CD8-positive, alpha-beta memory T cell (primary cell): ENCODE measurements around the gene MID1. TPM values are rescaled to one million over a fixed set of nuclear protein-coding genes. Genes with fewer than 3 reads are reported as not detected.
A peak's percentile ranks its signal among the peaks of the same experiment; 100 is the strongest.

ENCODE experiments used
- CTCF ChIA-PET: fragments of 350-600 bp; sonication (Branson Sonifier 250); formaldehyde crosslinking; loops from one replicate; lab custom pipeline; 2021; ENCODE audit warnings: antibody characterized with exemption; lab: Charles Lee
- POLR2A ChIA-PET: fragments of 350-600 bp; sonication (Branson Sonifier 250); formaldehyde crosslinking; loops from one replicate; lab custom pipeline; 2021; ENCODE audit warnings: antibody characterized with exemption; lab: Charles Lee
- DNase-seq, 5 donors: peaks; one replicate each; pipeline versions ENCODE4 v3.0.0 to v3.0.0-alpha.2; 2020 to 2022; ENCODE audit warnings: mixed read lengths in 1 of 5
- H3K27ac ChIP-seq: one replicate; pipeline ENCODE4 v1.7.0; 2013; ENCODE audit warnings: low read depth, mild to moderate bottlenecking, low read length, moderate library complexity
- H3K27me3 ChIP-seq: 2 replicates; pipeline ENCODE4 v1.7.0; 2013; ENCODE audit warnings: low read length, mild to moderate bottlenecking; ENCODE audit not compliant: insufficient read depth, poor library complexity, severe bottlenecking
- H3K36me3 ChIP-seq: 2 replicates; pipeline ENCODE4 v1.7.0; 2013; ENCODE audit warnings: mild to moderate bottlenecking, low read length, moderate library complexity; ENCODE audit not compliant: insufficient read depth
- H3K4me1 ChIP-seq: 2 replicates; pipeline ENCODE4 v1.7.0; 2013; ENCODE audit warnings: mild to moderate bottlenecking, low read length, moderate library complexity; ENCODE audit not compliant: insufficient read depth
- H3K4me3 ChIP-seq: 2 replicates; pipeline ENCODE4 v1.7.0; 2013; ENCODE audit warnings: mild to moderate bottlenecking, low read length
- H3K9me3 ChIP-seq: 2 replicates; pipeline ENCODE4 v1.7.0; 2013; ENCODE audit warnings: mild to moderate bottlenecking, low read length
- H3K27ac Mint-ChIP-seq, 8 donors: one replicate each; pipeline ENCODE4 v1.8.0; 2020 to 2021; ENCODE audit warnings: mixed read lengths in 8 of 8, mild to moderate bottlenecking in 6 of 8, inconsistent platforms in 3 of 8, moderate library complexity in 3 of 8
- H3K27me3 Mint-ChIP-seq, 2 donors: one replicate each; pipeline ENCODE4 v1.8.0; 2020 to 2021; ENCODE audit warnings: mixed read lengths in 2 of 2, mild to moderate bottlenecking in 1 of 2, moderate library complexity in 1 of 2
- H3K36me3 Mint-ChIP-seq, 3 donors: one replicate each; pipeline ENCODE4 v1.8.0; 2020 to 2021; ENCODE audit warnings: mixed read lengths in 3 of 3, inconsistent platforms in 1 of 3, mild to moderate bottlenecking in 1 of 3
- H3K4me1 Mint-ChIP-seq, 3 donors: one replicate each; pipeline ENCODE4 v1.8.0; 2020 to 2021; ENCODE audit warnings: mixed read lengths in 3 of 3, inconsistent platforms in 1 of 3, mild to moderate bottlenecking in 1 of 3
- H3K4me3 Mint-ChIP-seq, 7 donors: one replicate each; pipeline ENCODE4 v1.8.0; 2020 to 2021; ENCODE audit warnings: mixed read lengths in 7 of 7, mild to moderate bottlenecking in 6 of 7, moderate library complexity in 4 of 7, inconsistent platforms in 2 of 7
- H3K9me3 Mint-ChIP-seq, 5 donors: one replicate each; pipeline ENCODE4 v1.8.0; 2020 to 2022; ENCODE audit warnings: mixed read lengths in 5 of 5, mild to moderate bottlenecking in 3 of 5, moderate library complexity in 2 of 5, inconsistent platforms in 1 of 5
- polyA plus RNA-seq: library from polyadenylated mRNA; unstranded; fragments of 300-500 nt; fragmentation: Illumina TruSeq; gene quantifications from one replicate; pipeline ENCODE4 v1.2.3, GENCODE V29; 2021
- total RNA-seq, 2 experiments: library from RNA; stranded (reverse); gene quantifications; one replicate each; pipeline ENCODE4 v1.2.3, GENCODE V29; 2021

Gene MID1
- total and polyA plus RNA-seq, 3 experiments from 2014 or later = not detected

GRCh38 chrX:10629905-10630304, 9.5 kb upstream of the MID1 start:
- Histone ChIP-seq H3K27ac (no peak overlapping the region), H3K27me3 (no peaks in the 10 kb centered on the region), H3K4me3 (no peak overlapping the region), H3K9me3 (no peaks in the 10 kb centered on the region), H3K36me3 (no peaks in the 10 kb centered on the region), H3K4me1 (no peaks in the 10 kb centered on the region)
- Mint-ChIP-seq H3K4me3 (no peak overlapping the region), H3K9me3 (peaks cover 0 to 6% (median 3%) of the 10 kb centered on the region in 5 donors), H3K4me1 (no peaks in the 10 kb centered on the region), H3K27ac (no peak overlapping the region), H3K36me3 (no peaks in the 10 kb centered on the region), H3K27me3 (no peaks in the 10 kb centered on the region)
- ChIA-PET POLR2A (no interaction called here), CTCF (no interaction called here)
- no peak for DNase-seq

GRCh38 chrX:10628906-10629305, 8.5 kb upstream of the MID1 start:
- Histone ChIP-seq H3K9me3 (no peaks in the 10 kb centered on the region), H3K36me3 (no peaks in the 10 kb centered on the region), H3K27me3 (no peaks in the 10 kb centered on the region), H3K4me3 (no peak overlapping the region), H3K27ac (no peak overlapping the region), H3K4me1 (no peaks in the 10 kb centered on the region)
- no peak overlapping the region for H3K4me3 Mint-ChIP-seq
- no peak for DNase-seq
- peaks cover 0 to 6% (median 2%) of the 10 kb centered on the region in 5 donors for H3K9me3 Mint-ChIP-seq
- no peaks in the 10 kb centered on the region for H3K27me3 Mint-ChIP-seq
- no peak overlapping the region for H3K27ac Mint-ChIP-seq
- no peaks in the 10 kb centered on the region for H3K4me1 Mint-ChIP-seq
- CTCF ChIA-PET = no interaction called here
- H3K36me3 Mint-ChIP-seq = no peaks in the 10 kb centered on the region
- POLR2A ChIA-PET = no interaction called here

GRCh38 chrX:10622197-10622596, 1.8 kb upstream of the MID1 start:
- Mint-ChIP-seq H3K4me3 (no peak overlapping the region), H3K4me1 (peaks cover 7 to 11% (median 10%) of the 10 kb centered on the region in 3 donors), H3K36me3 (no peaks in the 10 kb centered on the region), H3K27ac (no peak overlapping the region), H3K27me3 (peaks cover 8 to 19% of the 10 kb centered on the region in 2 donors), H3K9me3 (peaks cover 0 to 8% (median 2%) of the 10 kb centered on the region in 5 donors)
- ChIA-PET CTCF (no interaction called here), POLR2A (no interaction called here)
- H3K27me3 ChIP-seq = no peaks in the 10 kb centered on the region
- H3K4me3 ChIP-seq = no peak overlapping the region
- H3K4me1 ChIP-seq = no peaks in the 10 kb centered on the region
- H3K9me3 ChIP-seq = no peaks in the 10 kb centered on the region
- no peaks in the 10 kb centered on the region for H3K36me3 ChIP-seq
- no peak overlapping the region for H3K27ac ChIP-seq
- DNase-seq = no peak

GRCh38 chrX:10619425-10620046, 849 bp downstream of the MID1 start:
- Histone ChIP-seq H3K27ac (no peak overlapping the region), H3K9me3 (no peaks in the 10 kb centered on the region), H3K36me3 (no peaks in the 10 kb centered on the region), H3K4me3 (no peak overlapping the region), H3K4me1 (no peaks in the 10 kb centered on the region), H3K27me3 (no peaks in the 10 kb centered on the region)
- Mint-ChIP-seq H3K9me3 (peaks cover 0 to 8% (median 2%) of the 10 kb centered on the region in 5 donors), H3K27ac (no peak overlapping the region), H3K27me3 (peaks cover 10 to 22% of the 10 kb centered on the region in 2 donors), H3K36me3 (no peaks in the 10 kb centered on the region), H3K4me3 (peak overlapping the region in 6 of 7 donors; percentile 32 to 76 (median 49)), H3K4me1 (peaks cover 7 to 11% (median 10%) of the 10 kb centered on the region in 3 donors)
- DNase-seq = no peak
- ChIA-PET CTCF (no interaction called here), POLR2A (no interaction called here)

GRCh38 chrX:10618961-10619360, 1.4 kb downstream of the MID1 start:
- Mint-ChIP-seq H3K9me3 (peaks cover 0 to 8% (median 2%) of the 10 kb centered on the region in 5 donors), H3K4me3 (peak overlapping the region in 1 of 7 donors; percentile 41), H3K4me1 (peaks cover 7 to 11% (median 10%) of the 10 kb centered on the region in 3 donors), H3K27ac (no peak overlapping the region), H3K36me3 (no peaks in the 10 kb centered on the region), H3K27me3 (peaks cover 10 to 22% of the 10 kb centered on the region in 2 donors)
- CTCF ChIA-PET = no interaction called here
- H3K9me3 ChIP-seq = no peaks in the 10 kb centered on the region
- H3K4me3 ChIP-seq = no peak overlapping the region
- no peak overlapping the region for H3K27ac ChIP-seq
- DNase-seq = no peak
- no peaks in the 10 kb centered on the region for H3K4me1 ChIP-seq
- no peaks in the 10 kb centered on the region for H3K36me3 ChIP-seq
- POLR2A ChIA-PET = no interaction called here
- H3K27me3 ChIP-seq = no peaks in the 10 kb centered on the region

GRCh38 chrX:10617999-10618351, 2.4 kb downstream of the MID1 start:
- Mint-ChIP-seq H3K27me3 (peaks cover 10 to 22% of the 10 kb centered on the region in 2 donors), H3K9me3 (peaks cover 0 to 5% (median 2%) of the 10 kb centered on the region in 5 donors), H3K4me3 (no peak overlapping the region), H3K36me3 (no peaks in the 10 kb centered on the region), H3K27ac (no peak overlapping the region), H3K4me1 (peaks cover 7 to 11% (median 10%) of the 10 kb centered on the region in 3 donors)
- Histone ChIP-seq H3K27ac (no peak overlapping the region), H3K4me3 (no peak overlapping the region), H3K27me3 (no peaks in the 10 kb centered on the region), H3K9me3 (no peaks in the 10 kb centered on the region), H3K36me3 (no peaks in the 10 kb centered on the region), H3K4me1 (no peaks in the 10 kb centered on the region)
- DNase-seq = no peak
- ChIA-PET POLR2A (no interaction called here), CTCF (no interaction called here)

GRCh38 chrX:10617186-10617998, 3.0 kb downstream of the MID1 start:
- Mint-ChIP-seq H3K4me1 (peaks cover 7 to 11% (median 10%) of the 10 kb centered on the region in 3 donors), H3K36me3 (no peaks in the 10 kb centered on the region), H3K9me3 (peaks cover 0 to 5% (median 1%) of the 10 kb centered on the region in 5 donors), H3K27me3 (peaks cover 7 to 21% of the 10 kb centered on the region in 2 donors), H3K27ac (no peak overlapping the region), H3K4me3 (no peak overlapping the region)
- no peaks in the 10 kb centered on the region for H3K36me3 ChIP-seq
- H3K27ac ChIP-seq = no peak overlapping the region
- no peaks in the 10 kb centered on the region for H3K27me3 ChIP-seq
- no peak for DNase-seq
- POLR2A ChIA-PET = no interaction called here
- H3K9me3 ChIP-seq = no peaks in the 10 kb centered on the region
- CTCF ChIA-PET = no interaction called here
- no peaks in the 10 kb centered on the region for H3K4me1 ChIP-seq
- H3K4me3 ChIP-seq = no peak overlapping the region
